H9 (cell line): ENCODE results near the gene PAK1. TPM values are rescaled to one million over a fixed set of nuclear protein-coding genes. Genes with fewer than 3 reads are reported as not detected.

Source experiments
- DNase-seq: peaks from one replicate; pipeline ENCODE4 v3.0.0-alpha.2; 2017
- H2AFZ ChIP-seq: one replicate; pipeline ENCODE4 v1.6.1; 2013; ENCODE audit warnings: mild to moderate bottlenecking, low read length, control low read depth, moderate library complexity
- H2AK5ac ChIP-seq: 2 replicates; pipeline ENCODE4 v1.6.1; 2013; ENCODE audit warnings: low read length, control low read depth, mixed read lengths; ENCODE audit not compliant: insufficient read length
- H2BK120ac ChIP-seq: one replicate; pipeline ENCODE4 v1.6.1; 2013; ENCODE audit warnings: low read depth, mild to moderate bottlenecking, low read length, control low read depth, inconsistent platforms; ENCODE audit not compliant: poor library complexity, severe bottlenecking
- H2BK12ac ChIP-seq: 2 replicates; pipeline ENCODE4 v1.6.1; 2013; ENCODE audit warnings: low read length, control low read depth, mixed read lengths, low read depth; ENCODE audit not compliant: insufficient read length
- H2BK15ac ChIP-seq: 2 replicates; pipeline ENCODE4 v1.6.1; 2013; ENCODE audit warnings: low read depth, low read length, control low read depth
- H2BK20ac ChIP-seq: one replicate; pipeline ENCODE4 v1.6.1; 2013; ENCODE audit warnings: low read depth, mild to moderate bottlenecking, low read length, control low read depth, inconsistent platforms; ENCODE audit not compliant: poor library complexity, severe bottlenecking
- H2BK5ac ChIP-seq: 2 replicates; pipeline ENCODE4 v1.6.1; 2013; ENCODE audit warnings: low read length, control low read depth, mixed read lengths; ENCODE audit not compliant: insufficient read length
- H3K14ac ChIP-seq: 2 replicates; pipeline ENCODE4 v1.6.1; 2013; ENCODE audit warnings: low read length, control low read depth; ENCODE audit not compliant: insufficient read depth
- H3K18ac ChIP-seq: 2 replicates; pipeline ENCODE4 v1.6.1; 2013; ENCODE audit warnings: low read depth, mild to moderate bottlenecking, mixed read lengths, low read length, control low read depth; ENCODE audit not compliant: insufficient read length
- H3K23ac ChIP-seq: 2 replicates; pipeline ENCODE4 v1.6.1; 2013; ENCODE audit warnings: low read length, control low read depth, mixed read lengths, low read depth; ENCODE audit not compliant: insufficient read length
- H3K23me2 ChIP-seq: 2 replicates; pipeline ENCODE4 v1.6.1; 2013; ENCODE audit warnings: low read depth, mild to moderate bottlenecking, mixed read lengths, low read length, control low read depth; ENCODE audit not compliant: insufficient read length, poor library complexity, severe bottlenecking
- H3K27ac ChIP-seq: 2 replicates; pipeline ENCODE4 v1.5.1; 2013; ENCODE audit warnings: low read length, control low read depth, mixed read lengths, low read depth; ENCODE audit not compliant: insufficient read length
- H3K27me3 ChIP-seq: 2 replicates; pipeline ENCODE4 v1.6.1; 2013; ENCODE audit warnings: low read length, control low read depth, inconsistent platforms; ENCODE audit not compliant: insufficient read depth
- H3K4ac ChIP-seq: 2 replicates; pipeline ENCODE4 v1.6.1; 2013; ENCODE audit warnings: low read depth, mild to moderate bottlenecking, control low read depth, inconsistent platforms, low read length, moderate library complexity
- H3K4me1 ChIP-seq: 2 replicates; pipeline ENCODE4 v1.6.1; 2013; ENCODE audit warnings: low read length, control low read depth, inconsistent platforms; ENCODE audit not compliant: insufficient read depth
- H3K4me2 ChIP-seq: 2 replicates; pipeline ENCODE4 v1.6.1; 2013; ENCODE audit warnings: low read length, control low read depth, mixed read lengths; ENCODE audit not compliant: insufficient read length, insufficient read depth
- H3K56ac ChIP-seq: 2 replicates; pipeline ENCODE4 v1.6.1; 2013; ENCODE audit warnings: low read depth, mild to moderate bottlenecking, mixed read lengths, low read length, control low read depth; ENCODE audit not compliant: insufficient read length
- H3K79me1 ChIP-seq: 2 replicates; pipeline ENCODE4 v1.6.1; 2013; ENCODE audit warnings: low read depth, mild to moderate bottlenecking, moderate library complexity, low read length, control low read depth, inconsistent platforms; ENCODE audit not compliant: insufficient read depth, poor library complexity, severe bottlenecking
- H3K79me2 ChIP-seq: 2 replicates; pipeline ENCODE4 v1.6.1; 2013; ENCODE audit warnings: low read length, control low read depth, inconsistent platforms; ENCODE audit not compliant: insufficient read depth
- H3K9ac ChIP-seq: 2 replicates; pipeline ENCODE4 v1.6.1; 2013; ENCODE audit warnings: low read length, control low read depth, mixed read lengths; ENCODE audit not compliant: insufficient read length; ENCODE audit errors: extremely low read depth
- H3K9me3 ChIP-seq: one replicate; pipeline ENCODE4 v1.6.1; 2013; ENCODE audit warnings: low read depth, low read length, inconsistent platforms; ENCODE audit not compliant: control insufficient read depth
- H3T11ph ChIP-seq: one replicate; pipeline ENCODE4 v1.6.1; 2013; ENCODE audit warnings: mild to moderate bottlenecking, low read length, control low read depth, inconsistent platforms
- H4K20me1 ChIP-seq: one replicate; pipeline ENCODE4 v1.6.1; 2013; ENCODE audit not compliant: control insufficient read depth, insufficient read length, insufficient read depth
- H4K5ac ChIP-seq: 2 replicates; pipeline ENCODE4 v1.6.1; 2013; ENCODE audit warnings: low read depth, mild to moderate bottlenecking, mixed read lengths, low read length, control low read depth; ENCODE audit not compliant: insufficient read length
- H4K8ac ChIP-seq: replicated peaks from 2 replicates; pipeline ENCODE4 v1.6.1; 2013; ENCODE audit warnings: low read length, control low read depth, mixed read lengths, low read depth; ENCODE audit not compliant: insufficient read length
- H4K91ac ChIP-seq: 2 replicates; pipeline ENCODE4 v1.6.1; 2013; ENCODE audit warnings: low read depth, mild to moderate bottlenecking, moderate library complexity, mixed read lengths, low read length, control low read depth; ENCODE audit not compliant: insufficient read length
- H3K27ac Mint-ChIP-seq, 3 experiments: 2 replicates in 2 of 3; 3 replicates in 1 of 3; pipeline ENCODE4 v1.8.0; 2020 to 2021; ENCODE audit warnings: mixed read lengths in 3 of 3, mild to moderate bottlenecking in 1 of 3, moderate library complexity in 1 of 3
- H3K27me3 Mint-ChIP-seq: 2 replicates; pipeline ENCODE4 v1.8.0; 2021; ENCODE audit warnings: low read depth, mild to moderate bottlenecking, moderate library complexity, mixed read lengths
- H3K36me3 Mint-ChIP-seq, 3 experiments: 2 replicates in 2 of 3; 3 replicates in 1 of 3; pipeline ENCODE4 v1.8.0; 2020 to 2021; ENCODE audit warnings: low read depth in 3 of 3, mixed read lengths in 3 of 3; ENCODE audit not compliant: insufficient read depth in 1 of 3
- H3K4me1 Mint-ChIP-seq, 2 experiments: 2 replicates each; pipeline ENCODE4 v1.8.0; 2020; ENCODE audit warnings: mixed read lengths in 2 of 2
- H3K4me3 Mint-ChIP-seq, 2 experiments: 2 replicates in 1 of 2; 3 replicates in 1 of 2; pipeline ENCODE4 v1.8.0; 2020 to 2021; ENCODE audit warnings: mild to moderate bottlenecking in 2 of 2, mixed read lengths in 2 of 2, moderate library complexity in 1 of 2
- H3K9me3 Mint-ChIP-seq, 2 experiments: 2 replicates in 1 of 2; 3 replicates in 1 of 2; pipeline ENCODE4 v1.8.0; 2020; ENCODE audit warnings: mild to moderate bottlenecking in 2 of 2, mixed read lengths in 2 of 2, moderate library complexity in 1 of 2
- total RNA-seq: library from RNA; stranded (reverse); gene quantifications from 2 replicates; pipeline ENCODE4 v1.2.1, GENCODE V29; 2021
- TF ChIP-seq, protein P1 (sequence below): fragments of 200-600 bp; sonication (generic); conservative IDR thresholded peaks from 3 replicates; pipeline ENCODE4 v1.8.0; 2021; ENCODE audit warnings: antibody characterized with exemption, mild to moderate bottlenecking

The PAK1 gene
- total RNA-seq, 1 experiment from 2014 or later, result 122 TPM

- peaks cover under 1% of the 10 kb centered on the region for H3K79me1 ChIP-seq
- no peak overlapping the region for H3K4me3 Mint-ChIP-seq
Measured at GRCh38 chr11:77371646-77372045, 102.2 kb downstream of the PAK1 start.

More at GRCh38 chr11:77371646-77372045, 102.2 kb downstream of the PAK1 start:
- Histone ChIP-seq H3K56ac (no peak overlapping the region), H3K14ac (no peak overlapping the region), H4K8ac (no peak overlapping the region), H2BK15ac (no peak overlapping the region), H4K91ac (no peak overlapping the region), H3K27ac (no peak overlapping the region), H3T11ph (no peak overlapping the region), H3K9ac (no peak overlapping the region), H4K20me1 (no peaks in the 10 kb centered on the region), H2BK120ac (no peak overlapping the region), H3K4ac (no peak overlapping the region), H2BK5ac (no peak overlapping the region), H2BK12ac (no peak overlapping the region), H2AFZ (no peak overlapping the region), H3K23ac (no peak overlapping the region), H3K9me3 (no peaks in the 10 kb centered on the region), H3K4me2 (no peak overlapping the region), H2AK5ac (no peak overlapping the region), H3K23me2 (no peaks in the 10 kb centered on the region), H3K27me3 (no peaks in the 10 kb centered on the region), H3K79me2 (no peaks in the 10 kb centered on the region), H4K5ac (no peak overlapping the region), H3K4me1 (no peaks in the 10 kb centered on the region), H3K18ac (no peak overlapping the region), H2BK20ac (no peak overlapping the region)
- no peaks in the 10 kb centered on the region for H3K9me3 Mint-ChIP-seq
- H3K27me3 Mint-ChIP-seq, result no peaks in the 10 kb centered on the region; the same call in 1 of the 2 replicates
- no peak for DNase-seq
- H3K36me3 Mint-ChIP-seq, result peaks cover 19 to 58% (median 51%) of the 10 kb centered on the region in 3 experiments; a peak in 6 of 7 replicates
- TF ChIP-seq, protein P1, sequence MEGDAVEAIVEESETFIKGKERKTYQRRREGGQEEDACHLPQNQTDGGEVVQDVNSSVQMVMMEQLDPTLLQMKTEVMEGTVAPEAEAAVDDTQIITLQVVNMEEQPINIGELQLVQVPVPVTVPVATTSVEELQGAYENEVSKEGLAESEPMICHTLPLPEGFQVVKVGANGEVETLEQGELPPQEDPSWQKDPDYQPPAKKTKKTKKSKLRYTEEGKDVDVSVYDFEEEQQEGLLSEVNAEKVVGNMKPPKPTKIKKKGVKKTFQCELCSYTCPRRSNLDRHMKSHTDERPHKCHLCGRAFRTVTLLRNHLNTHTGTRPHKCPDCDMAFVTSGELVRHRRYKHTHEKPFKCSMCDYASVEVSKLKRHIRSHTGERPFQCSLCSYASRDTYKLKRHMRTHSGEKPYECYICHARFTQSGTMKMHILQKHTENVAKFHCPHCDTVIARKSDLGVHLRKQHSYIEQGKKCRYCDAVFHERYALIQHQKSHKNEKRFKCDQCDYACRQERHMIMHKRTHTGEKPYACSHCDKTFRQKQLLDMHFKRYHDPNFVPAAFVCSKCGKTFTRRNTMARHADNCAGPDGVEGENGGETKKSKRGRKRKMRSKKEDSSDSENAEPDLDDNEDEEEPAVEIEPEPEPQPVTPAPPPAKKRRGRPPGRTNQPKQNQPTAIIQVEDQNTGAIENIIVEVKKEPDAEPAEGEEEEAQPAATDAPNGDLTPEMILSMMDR, result no peak
- no peaks in the 10 kb centered on the region for H3K4me1 Mint-ChIP-seq
- H3K27ac Mint-ChIP-seq, result no peak overlapping the region
